TTC549 (cell line): ENCODE results near the gene LRRFIP1.
"Not testable (repeated sequence)": the region's sequence is repeated elsewhere in the genome, so short reads cannot be mapped to it uniquely, and the experiment has no call there.

Experiments used
- FAIRE-seq: peaks from 2 replicates; lab custom pipeline; 2012; peaks lifted over from hg19 to GRCh38; lab: Jason Lieb, UNC

The LRRFIP1 gene, protein sequence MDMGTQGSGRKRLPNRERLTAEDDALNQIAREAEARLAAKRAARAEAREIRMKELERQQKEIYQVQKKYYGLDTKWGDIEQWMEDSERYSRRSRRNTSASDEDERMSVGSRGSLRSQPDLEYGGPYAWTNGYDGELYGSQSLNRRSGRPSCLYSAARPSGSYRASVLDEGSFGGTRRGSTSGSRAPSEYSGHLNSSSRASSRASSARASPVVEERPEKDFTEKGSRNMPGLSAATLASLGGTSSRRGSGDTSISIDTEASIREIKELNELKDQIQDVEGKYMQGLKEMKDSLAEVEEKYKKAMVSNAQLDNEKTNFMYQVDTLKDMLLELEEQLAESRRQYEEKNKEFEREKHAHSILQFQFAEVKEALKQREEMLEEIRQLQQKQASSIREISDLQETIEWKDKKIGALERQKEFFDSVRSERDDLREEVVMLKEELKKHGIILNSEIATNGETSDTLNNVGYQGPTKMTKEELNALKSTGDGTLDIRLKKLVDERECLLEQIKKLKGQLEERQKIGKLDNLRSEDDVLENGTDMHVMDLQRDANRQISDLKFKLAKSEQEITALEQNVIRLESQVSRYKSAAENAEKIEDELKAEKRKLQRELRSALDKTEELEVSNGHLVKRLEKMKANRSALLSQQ

GRCh38 chr2:237627441-237628246 is at the start of gene LRRFIP1:
Gene LRRFIP1 (plus strand): TSS chr2:237627587. CDS start chr2:237627645, 58 bp downstream.
- FAIRE-seq, result no peak

DNA sequence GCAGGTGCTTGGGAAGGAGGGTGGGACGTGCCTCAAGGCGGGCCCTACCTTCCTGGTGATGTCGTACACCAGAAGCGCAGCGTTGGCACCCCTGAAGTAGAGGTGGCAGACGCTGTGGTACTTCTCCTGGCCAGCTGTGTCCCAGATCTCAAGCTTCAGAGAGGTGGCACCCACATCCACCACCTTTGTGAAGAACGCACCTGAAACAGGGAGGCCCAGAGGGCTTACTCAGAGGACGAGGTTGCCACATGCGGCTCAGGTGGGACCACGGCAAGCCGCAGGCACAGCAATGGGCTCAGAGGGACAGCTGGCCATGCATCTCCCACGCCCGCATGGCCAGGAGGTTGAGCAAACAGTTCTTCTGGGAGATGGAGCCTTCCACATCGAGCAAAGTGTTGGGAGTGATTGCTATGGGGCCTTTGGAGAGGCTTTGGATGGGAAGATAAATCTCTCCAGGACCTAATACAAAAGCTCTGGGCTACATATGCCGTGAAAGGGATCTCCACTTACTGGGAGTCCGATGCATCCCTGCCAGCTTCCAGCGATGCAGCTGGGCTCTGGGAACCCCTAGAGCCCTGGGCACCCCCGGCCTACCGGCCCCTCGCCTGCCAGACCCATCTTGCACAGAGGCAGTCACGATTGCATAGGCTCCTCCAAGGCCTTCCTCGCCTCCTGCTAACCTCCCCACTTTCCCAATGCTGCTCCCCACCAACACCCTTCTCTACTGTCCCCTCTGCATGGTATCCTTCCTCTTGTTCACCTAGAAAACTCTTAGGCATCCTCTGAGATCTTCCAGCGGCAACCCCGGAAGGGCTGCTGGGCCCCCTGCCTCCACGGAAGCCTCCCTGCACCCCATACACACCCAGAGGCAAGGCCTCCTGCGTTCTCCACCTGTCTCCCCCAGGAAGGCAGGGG is 49.2 kb upstream of the LRRFIP1 start:
- no peak for FAIRE-seq

- no peak for FAIRE-seq
Observed at GRCh38 chr2:237581326-237581725, 46.1 kb upstream of the LRRFIP1 start.

DNA sequence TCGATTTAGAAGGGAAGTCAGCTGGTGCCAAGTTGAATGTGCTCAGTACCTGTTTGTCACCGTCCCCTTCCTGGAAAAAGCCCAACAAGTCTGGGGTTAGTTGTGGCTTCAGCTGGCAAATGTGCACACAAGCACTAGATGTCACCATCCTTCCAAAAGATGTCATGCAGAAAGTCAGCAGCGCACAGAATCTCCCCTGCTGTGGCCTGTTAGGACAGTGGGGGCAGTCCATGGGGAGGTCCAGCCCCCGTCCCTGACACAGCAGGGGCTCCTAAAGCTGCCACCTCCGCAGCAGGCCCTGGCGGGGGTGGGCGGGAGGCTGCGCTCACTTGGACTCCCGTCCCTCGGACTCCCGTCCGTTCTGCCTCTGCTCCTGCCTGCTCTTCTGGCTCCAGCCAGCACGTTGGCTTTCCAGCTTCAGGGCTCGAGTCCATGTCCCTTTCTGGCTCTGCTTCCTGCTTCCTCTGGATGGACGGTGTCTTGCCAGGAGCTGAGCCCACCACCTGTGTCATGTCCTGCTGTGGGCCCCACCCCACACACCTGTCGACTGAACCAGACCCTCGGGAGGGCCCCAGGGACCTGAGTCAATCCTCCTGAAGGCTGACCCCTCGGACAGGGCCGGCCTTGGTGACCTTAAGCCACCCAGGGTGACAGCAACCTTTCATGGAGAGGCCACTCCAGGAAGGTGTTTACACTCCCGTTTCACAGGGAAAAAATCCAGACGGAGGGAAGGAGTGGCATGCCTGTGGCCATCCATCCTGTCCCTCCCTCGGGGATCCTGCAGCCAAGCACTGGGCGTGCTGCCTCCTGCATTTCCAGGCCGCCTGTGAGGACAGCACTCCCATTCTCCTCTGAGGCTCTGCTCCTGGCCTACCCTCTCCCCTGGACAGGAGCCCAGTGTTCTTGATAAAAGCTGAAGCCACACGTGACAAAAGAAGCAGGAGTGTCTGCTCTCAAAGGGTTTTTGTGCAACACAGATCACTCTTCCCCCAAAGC is 45.3 kb upstream of the LRRFIP1 start:
- no peak for FAIRE-seq

DNA sequence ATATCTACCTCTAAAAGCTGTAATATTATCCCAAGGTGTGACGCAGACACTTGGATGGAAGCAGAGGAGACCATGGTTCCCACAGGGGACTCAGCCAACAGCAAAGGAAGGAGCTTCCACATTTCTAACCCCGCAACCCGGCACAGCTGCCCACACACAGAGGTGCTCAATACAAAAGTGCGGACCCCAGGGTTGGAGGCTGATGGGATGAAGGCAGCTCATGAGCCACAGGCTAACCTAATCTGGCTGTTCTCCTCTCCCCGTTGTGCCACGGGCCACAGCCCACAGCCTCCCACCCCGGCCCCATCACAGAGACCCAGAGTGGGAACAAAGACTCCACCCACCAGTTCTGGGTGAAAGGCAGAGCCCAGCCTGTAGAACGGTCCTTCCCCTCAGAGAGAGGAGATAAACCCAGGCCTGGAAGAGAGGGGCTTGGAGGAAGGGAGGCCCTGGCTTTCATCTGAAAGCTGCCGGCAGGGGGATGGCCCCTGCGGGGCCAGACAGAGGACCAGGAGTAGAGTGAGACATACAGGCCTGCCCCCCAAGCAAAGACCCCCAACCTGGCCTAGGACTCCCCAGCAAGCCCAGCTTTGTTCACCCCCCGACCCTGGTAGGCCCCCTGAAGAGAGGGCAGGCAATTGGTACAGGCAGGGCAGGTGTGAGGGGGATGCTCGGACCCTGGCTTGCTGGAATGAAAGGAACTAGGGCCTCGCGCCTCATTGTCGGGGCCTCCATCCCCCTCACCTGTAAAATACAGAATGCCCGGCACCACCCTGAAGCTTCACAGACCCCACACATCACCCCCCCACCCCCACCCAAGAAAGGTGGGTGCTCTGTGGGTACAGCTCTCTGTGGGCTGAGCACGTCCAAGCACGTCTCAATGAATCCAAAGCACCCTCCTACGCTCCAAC is 43.7 kb upstream of the LRRFIP1 start:
- no peak for FAIRE-seq

GRCh38 chr2:237585590-237586221 is 41.7 kb upstream of the LRRFIP1 start:
- FAIRE-seq, result no peak

DNA sequence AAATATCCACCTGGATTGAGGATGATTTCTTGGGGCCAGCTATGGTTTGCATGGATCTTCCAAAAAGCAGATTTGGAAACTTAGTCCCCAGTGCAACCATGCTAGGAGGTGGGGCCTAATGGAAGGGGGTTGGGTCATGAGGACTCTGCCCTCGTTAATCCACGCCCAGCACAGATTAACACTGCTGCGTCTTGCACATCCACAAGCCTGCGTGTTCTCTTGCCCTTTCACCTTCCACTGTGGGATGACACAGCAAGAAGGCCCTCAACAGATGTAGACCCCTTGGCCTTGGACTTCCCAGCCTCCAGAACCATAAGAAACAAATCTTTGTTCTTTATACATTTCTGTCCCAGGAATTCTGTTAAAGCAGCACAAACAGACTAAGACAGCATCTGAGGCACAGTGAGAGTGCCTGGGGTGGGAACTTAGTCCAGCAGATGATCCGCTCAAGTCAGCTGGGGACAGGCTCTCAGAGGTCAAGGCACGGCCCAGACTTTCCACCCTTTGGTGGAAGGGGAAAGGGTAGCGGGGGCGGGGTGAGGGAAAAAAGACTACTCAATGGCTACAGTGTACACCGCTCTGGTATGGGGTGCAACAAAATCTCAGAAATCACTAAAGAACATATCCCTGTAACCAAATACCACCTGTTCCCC is 39.2 kb upstream of the LRRFIP1 start:
- FAIRE-seq, result no peak

- FAIRE-seq, result no peak
Observed at GRCh38 chr2:237590272-237591140, 36.9 kb upstream of the LRRFIP1 start, which contains the start of gene RAB17. Gene RAB17 (minus strand): TSS chr2:237590734. CDS start chr2:237586154, 4,580 bp downstream.

DNA sequence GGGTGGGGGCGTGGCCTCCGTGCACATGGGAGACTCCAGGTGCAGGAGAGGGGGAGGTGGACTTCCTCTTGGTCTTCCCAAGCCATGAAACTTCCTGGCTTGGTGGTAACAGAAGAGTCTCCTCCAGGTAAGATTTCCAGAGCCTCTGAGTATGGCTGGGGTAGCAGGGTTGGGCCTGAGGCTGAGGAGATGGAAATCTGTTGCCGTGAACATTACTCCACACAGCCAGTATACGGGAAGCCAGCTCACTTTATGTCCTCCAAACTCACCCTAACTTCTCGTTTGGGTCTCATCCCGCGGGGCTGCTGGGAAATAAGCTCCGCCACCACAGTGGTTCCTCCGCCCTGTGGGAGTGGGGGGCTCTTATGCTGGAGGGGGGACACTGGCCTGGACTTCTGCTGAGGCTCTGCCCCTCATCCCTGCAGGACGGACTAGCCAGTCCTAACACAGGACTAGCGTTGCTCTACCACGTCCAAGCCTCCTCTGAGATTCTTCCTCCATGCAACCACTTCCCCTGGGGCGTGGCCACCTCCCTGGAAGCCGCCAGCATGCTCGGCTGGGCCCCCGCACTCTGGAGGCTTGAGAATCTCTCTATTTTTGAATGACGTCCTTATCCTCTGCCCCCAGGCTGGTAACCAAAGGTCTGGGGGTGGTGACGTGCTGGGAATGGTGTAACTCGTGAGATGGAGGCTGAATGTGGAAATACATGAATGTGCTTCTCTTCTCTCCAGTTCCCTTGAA is 36.1 kb upstream of the LRRFIP1 start:
- no peak for FAIRE-seq

- no peak for FAIRE-seq
Observed at GRCh38 chr2:237592425-237592980, 34.9 kb upstream of the LRRFIP1 start.

GRCh38 chr2:237593036-237593435 is 34.4 kb upstream of the LRRFIP1 start:
- FAIRE-seq, result no peak

- FAIRE-seq, result no peak
Observed at GRCh38 chr2:237593596-237594320, 33.6 kb upstream of the LRRFIP1 start.

GRCh38 chr2:237594514-237594871 is 32.9 kb upstream of the LRRFIP1 start:
- FAIRE-seq, result no peak

- not testable (repeated sequence) for FAIRE-seq
Observed at GRCh38 chr2:237595829-237596519, 31.4 kb upstream of the LRRFIP1 start.
